ENCODE results near the gene SARDH.

DNA sequence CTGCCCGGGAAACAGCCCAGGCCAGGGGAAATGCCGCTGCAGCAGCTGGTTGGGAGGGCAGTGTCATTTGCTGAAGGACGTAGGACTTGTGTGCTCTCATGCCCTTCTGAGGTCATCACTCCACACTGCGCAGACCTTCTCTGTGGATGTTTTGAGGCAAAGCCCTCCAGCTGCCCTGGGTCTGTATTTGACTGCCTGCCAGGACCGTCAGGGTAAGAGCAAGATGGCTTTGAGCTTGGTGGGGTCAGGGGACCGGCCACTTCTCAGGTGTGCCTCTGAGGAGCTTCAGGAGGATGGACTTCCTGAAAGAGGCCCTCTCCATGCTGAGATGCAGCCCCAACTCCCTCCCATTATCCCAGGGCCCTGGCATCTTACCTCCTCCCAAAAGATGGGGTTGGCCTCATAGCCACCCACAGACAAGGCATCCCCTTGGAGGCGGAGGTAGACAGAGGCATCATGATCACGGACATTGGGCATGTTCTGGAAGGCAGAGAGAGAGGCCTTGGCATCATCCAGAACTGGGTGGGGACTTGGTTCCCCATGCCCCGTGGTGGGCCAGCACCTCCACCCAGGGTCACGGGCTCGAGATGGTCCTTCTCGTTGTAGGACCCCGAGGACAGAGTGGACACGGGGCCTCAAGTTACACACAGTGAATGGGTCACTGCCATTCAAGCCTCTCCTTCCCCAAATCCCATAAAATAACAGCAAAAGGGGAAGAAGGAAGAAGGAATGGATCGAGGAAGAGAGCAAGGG is 19.4 kb downstream of the SARDH start:
- TF ChIP-seq, protein P1, sequence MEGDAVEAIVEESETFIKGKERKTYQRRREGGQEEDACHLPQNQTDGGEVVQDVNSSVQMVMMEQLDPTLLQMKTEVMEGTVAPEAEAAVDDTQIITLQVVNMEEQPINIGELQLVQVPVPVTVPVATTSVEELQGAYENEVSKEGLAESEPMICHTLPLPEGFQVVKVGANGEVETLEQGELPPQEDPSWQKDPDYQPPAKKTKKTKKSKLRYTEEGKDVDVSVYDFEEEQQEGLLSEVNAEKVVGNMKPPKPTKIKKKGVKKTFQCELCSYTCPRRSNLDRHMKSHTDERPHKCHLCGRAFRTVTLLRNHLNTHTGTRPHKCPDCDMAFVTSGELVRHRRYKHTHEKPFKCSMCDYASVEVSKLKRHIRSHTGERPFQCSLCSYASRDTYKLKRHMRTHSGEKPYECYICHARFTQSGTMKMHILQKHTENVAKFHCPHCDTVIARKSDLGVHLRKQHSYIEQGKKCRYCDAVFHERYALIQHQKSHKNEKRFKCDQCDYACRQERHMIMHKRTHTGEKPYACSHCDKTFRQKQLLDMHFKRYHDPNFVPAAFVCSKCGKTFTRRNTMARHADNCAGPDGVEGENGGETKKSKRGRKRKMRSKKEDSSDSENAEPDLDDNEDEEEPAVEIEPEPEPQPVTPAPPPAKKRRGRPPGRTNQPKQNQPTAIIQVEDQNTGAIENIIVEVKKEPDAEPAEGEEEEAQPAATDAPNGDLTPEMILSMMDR (IDR thresholded peaks at IDR 0.05 in 4 of 5, conservative IDR thresholded peaks at IDR 0.05 in 1 of 5): no peak
- no peak for TF ChIP-seq POLR2A (IDR thresholded peaks at IDR 0.05)
